Stimulated activated CD8-positive, alpha-beta memory T cell treated with anti-CD3 and anti-CD28 coated beads, Interleukin-4, amount 100 ng/mL, for 24 hours (primary cell): ENCODE data around the gene DNM3.

Experiments
- DNase-seq: peaks from one replicate; pipeline ENCODE4 v3.0.0-alpha.2; 2020; ENCODE audit warnings: low read depth

The DNM3 gene

DNA sequence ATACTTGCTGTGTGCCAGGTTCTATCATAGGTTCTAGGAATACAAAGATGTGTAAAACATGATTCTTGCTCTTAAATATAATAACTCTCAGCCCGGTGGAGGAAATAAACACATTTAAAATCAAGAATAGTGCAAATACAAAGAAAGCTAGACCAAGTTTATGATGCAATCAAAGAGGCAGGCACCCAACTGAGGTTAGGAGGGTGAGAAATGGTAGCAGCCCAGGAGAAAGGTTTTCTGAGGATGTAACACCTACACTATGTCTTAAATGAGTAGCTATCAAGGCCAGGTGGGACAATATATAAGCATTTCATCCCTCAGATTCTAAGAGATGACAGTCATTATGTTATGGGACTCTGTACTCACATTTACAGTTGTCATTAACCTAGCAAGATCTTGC, 612.3 kb downstream of the DNM3 start:
- DNase-seq, result no peak

GRCh38 chr1:172455451-172455850, 614.2 kb downstream of the DNM3 start:
- no peak for DNase-seq

- no peak for DNase-seq
Observed at GRCh38 chr1:172456344-172456769, 615.1 kb downstream of the DNM3 start.

DNA sequence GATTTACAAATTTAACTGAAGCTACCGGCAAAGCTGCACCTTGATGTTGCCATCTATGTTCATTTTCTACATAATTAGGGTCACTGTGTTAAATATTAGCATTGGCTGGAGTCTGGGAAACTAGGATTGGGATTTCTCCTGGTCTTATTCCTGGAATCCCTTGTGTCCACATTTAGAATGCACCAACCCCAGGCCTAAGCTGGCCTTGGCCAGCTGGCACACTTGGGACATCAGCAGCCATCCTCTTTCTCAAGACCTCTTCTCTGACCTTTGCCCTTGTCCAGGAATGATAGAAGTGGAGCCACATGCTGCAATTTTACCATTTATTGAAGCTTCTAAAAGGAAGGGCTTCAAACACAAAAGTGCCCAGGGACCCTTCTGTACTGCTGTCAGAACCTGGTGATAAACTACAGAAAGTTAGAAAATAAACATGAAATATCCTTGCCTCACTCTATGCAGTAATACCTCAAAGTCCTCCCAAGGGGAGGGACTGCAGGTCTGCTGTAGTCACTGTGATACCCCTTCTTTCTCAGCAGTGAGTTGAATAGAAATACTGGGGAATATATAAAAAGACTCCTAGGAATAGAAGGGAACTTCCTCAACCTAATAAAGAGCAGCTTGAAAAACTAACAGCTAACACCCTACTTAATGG, 616.3 kb downstream of the DNM3 start:
- DNase-seq, result no peak

GRCh38 chr1:172460177-172460576, 618.9 kb downstream of the DNM3 start:
- no peak for DNase-seq

- DNase-seq, result no peak
Observed at GRCh38 chr1:172460887-172461315, 619.6 kb downstream of the DNM3 start.
